ENCODE data around the gene NOP9.
A peak's percentile ranks its signal among the peaks of the same experiment; 100 is the strongest.
"Not testable (repeated sequence)": the region's sequence is repeated elsewhere in the genome, so short reads cannot be mapped to it uniquely, and the experiment has no call there.

The NOP9 gene

DNA sequence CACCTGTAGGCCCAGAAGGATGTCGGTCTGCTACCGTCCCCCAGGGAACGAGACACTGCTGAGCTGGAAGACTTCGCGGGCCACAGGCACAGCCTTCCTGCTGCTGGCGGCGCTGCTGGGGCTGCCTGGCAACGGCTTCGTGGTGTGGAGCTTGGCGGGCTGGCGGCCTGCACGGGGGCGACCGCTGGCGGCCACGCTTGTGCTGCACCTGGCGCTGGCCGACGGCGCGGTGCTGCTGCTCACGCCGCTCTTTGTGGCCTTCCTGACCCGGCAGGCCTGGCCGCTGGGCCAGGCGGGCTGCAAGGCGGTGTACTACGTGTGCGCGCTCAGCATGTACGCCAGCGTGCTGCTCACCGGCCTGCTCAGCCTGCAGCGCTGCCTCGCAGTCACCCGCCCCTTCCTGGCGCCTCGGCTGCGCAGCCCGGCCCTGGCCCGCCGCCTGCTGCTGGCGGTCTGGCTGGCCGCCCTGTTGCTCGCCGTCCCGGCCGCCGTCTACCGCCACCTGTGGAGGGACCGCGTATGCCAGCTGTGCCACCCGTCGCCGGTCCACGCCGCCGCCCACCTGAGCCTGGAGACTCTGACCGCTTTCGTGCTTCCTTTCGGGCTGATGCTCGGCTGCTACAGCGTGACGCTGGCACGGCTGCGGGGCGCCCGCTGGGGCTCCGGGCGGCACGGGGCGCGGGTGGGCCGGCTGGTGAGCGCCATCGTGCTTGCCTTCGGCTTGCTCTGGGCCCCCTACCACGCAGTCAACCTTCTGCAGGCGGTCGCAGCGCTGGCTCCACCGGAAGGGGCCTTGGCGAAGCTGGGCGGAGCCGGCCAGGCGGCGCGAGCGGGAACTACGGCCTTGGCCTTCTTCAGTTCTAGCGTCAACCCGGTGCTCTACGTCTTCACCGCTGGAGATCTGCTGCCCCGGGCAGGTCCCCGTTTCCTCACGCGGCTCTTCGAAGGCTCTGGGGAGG is 11.3 kb downstream of the NOP9 start, which contains the start of gene LTB4R:
Gene LTB4R (plus strand): TSS at position 857 of the 959 bp plus-strand sequence. CDS start 4,150 bp downstream, outside the sequence.
- peak; percentile 75 for DNase-seq

GRCh38 chr14:24311837-24312615 is 12.4 kb downstream of the NOP9 start:
- peak; percentile 24 for DNase-seq

DNA sequence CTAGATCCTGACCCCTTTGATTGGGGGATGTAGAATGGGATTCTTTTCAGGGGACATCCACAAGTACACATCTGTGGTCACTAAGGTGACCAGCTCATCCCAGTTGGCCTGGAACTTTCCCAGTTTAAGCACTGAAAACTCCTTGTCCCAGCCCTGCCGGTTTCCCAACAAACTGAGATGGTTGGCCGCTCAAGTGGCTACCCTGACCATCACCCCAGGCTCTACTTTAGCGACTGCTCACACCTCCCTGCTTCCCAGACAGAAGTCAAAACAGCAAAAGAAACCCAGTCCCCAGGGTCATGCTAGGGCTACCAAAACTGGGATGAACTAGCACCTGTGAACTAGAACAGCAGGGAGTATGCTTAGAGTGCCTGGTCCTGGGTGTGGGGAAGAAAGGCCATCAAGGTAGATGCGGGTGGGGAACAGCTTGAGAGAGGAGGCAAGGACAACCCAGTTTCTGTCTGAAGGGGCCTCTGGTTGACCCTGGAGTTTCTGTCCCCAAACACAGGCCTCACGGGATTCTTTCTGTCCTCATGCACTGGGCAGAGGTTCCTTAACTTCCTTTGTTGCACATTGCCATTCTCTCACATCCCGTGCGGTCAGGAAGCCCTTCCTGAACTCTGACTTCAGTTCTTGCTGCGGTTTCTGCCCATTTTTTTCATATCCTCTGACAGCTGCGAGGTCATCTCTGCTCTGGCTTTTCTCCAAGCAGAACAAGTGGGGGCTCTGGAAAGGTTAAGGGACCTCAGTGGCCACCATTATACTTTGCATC is 13.3 kb downstream of the NOP9 start:
- peak; percentile 55 for DNase-seq

- DNase-seq, result no peak
These were observed 14.3 kb downstream of the NOP9 start for GRCh38 chr14:24313913-24314312.

DNA sequence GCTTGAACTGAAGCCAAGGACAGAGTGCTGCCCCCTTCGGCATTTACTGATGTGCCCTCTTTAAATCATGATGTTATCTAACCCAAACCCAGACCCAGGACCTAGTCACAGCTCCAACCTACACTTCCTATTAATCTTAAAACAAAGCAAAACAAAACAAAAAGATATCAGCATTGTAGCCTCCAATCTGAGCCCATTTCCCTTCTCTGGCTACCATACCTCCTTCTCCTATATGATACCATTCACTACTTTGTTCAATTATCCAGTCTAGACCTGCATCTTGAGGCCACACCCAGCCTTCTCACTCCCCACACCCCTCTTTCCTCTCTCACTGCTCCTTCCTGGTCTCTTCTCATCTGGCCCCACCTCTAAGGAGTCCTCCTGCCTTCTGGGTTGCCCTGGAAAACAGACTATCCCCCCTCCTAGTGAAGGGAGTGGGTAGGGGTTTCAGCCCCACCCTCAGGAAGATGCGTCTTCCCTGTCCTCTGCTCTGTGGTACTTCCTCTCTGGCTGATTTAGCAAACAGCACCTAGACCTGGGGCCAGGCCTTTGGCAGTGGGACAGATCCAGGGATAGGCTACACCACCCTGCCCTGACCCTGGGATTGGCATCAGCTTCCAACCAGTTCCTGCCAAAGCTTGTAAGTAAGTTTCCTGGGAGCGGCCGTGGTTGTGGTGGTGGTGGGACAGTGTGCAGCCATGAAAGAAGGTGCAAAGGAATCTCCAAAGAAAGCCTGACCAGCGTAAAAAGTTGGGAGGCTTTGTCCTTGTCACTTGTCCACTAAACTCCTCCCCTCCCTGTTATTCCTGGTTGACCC is 14.9 kb downstream of the NOP9 start:
- DNase-seq, result no peak

DNA sequence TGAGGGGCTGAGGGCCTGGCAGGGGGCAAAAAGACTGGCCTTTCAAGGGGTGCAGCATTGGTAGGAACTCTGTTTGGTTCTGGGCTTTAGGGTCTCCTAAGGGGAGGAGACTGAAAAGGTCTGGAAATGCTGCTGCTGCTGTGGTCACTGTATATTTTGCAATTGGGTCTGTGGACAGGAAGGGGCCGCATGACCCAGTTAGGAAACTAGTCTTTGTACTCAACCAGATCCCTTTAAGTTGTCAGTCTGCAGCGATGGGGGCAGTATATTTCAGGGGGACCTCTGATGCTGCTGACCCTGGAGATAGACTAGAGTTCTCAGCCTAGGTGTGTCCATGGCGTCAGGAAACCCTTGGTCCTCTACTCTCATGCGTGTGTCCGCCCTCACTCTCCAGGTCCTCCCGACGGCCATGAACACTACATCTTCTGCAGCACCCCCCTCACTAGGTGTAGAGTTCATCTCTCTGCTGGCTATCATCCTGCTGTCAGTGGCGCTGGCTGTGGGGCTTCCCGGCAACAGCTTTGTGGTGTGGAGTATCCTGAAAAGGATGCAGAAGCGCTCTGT is 15.7 kb downstream of the NOP9 start:
- no peak for DNase-seq

GRCh38 chr14:24315807-24316596 is 16.4 kb downstream of the NOP9 start:
- DNase-seq, result no peak

DNA sequence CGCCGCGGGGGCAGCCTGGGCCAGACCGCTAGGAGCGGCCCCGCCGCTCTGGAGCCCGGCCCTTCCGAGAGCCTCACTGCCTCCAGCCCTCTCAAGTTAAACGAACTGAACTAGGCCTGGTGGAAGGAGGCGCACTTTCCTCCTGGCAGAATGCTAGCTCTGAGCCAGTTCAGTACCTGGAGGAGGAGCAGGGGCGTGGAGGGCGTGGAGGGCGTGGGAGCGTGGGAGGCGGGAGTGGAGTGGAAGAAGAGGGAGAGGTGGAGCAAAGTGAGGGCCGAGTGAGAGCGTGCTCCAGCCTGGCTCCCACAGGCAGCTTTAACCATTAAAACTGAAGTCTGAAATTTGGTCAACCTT is 16.9 kb downstream of the NOP9 start:
- no peak for DNase-seq

DNA sequence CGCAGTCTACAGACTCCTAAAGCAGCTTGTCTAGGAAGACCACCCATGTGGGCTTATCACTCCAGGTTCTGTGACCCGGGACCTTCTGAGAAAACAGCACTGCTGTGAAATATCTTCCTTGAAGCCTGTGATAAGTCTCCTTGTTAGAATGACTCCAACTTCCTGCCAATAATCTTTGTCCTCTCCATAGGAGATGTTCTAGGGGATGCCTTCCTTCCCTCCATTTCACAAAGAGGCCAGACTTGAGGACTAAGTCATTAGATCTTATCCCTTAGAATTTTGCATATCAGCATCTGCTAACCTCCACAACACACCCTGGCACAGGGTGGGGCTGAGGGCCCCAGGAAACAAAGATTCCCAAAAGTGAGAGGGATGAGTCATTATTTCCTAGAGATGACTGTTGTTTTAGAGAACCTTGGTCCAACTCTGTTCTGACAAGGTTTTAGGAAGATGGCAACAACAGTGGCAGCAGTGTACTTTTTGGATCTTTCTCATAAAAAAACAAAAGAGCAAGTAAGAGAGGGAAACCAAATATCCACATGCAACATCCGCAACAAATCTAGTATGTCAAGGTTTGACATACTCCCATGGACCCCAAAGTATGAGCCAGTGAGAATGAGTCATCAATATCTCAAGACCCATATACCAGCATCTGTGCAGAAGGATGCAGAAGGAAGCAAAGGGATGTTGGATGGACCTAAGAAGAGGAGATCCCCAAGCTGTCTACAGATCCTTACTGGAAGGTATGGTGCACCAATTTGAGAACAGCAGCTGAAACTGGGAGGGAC is 17.7 kb downstream of the NOP9 start:
- no peak for DNase-seq

GRCh38 chr14:24321212-24321975 is 21.7 kb downstream of the NOP9 start:
- no peak for DNase-seq

DNA sequence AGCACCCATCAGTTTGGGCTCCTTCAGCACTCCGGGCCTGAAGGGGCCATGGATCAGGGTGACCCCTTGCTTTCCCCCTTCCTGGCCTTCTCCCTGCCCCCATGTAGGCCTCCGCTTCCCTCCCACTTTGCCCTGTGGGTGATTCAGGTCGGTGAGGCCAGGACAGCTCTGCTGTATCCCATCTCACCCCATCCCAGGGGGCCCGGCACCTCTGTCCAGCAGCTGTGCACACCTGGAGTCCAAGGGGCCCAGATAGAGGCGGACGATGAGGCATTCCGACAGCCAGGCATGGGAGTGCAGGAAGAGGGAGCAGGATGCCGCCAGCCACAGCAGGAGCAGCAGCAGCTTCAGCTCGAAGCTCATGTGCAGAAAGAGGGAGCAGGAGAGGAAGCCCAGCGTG is 23.0 kb downstream of the NOP9 start:
- DNase-seq, result no peak

DNA sequence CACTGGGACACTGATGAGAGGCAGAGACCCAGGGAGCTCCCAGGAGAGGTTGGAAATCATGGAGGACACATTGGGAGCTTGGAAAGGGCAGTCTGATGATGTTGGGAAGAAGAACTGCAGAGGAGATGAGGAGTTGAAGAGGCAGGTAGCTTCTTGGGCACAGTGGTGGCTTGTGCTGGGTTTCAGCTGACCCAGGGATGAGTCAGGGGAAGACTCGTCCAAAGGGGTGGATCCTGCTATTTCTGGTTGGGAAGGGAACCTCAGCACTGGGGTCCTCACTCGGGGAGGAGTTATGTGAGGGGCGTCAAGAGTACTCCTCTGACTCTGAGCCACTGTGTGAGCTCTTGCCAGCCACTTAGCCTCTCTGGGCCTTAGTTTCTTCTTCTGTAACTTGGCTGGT is 23.7 kb downstream of the NOP9 start:
- no peak for DNase-seq

DNA sequence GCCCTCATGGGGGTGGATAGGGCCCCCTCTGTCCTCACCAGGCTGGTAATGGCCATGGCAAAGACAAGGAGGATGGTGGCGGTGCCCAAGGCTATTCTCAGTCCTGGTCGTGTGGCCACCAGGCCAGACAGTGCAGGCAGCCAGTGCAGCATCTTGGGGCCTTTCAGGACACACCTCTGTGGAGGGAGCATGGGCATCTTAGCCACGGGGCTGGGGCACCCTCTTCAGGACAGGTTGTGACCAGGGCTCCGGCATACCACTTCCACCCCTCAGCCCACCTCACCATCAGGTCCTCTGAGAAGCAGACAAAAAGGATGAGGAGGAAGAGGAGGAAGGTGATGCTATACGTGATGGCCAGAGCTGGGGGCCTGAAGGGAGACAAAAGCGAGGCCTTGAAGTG is 24.4 kb downstream of the NOP9 start:
- DNase-seq, result no peak

DNA sequence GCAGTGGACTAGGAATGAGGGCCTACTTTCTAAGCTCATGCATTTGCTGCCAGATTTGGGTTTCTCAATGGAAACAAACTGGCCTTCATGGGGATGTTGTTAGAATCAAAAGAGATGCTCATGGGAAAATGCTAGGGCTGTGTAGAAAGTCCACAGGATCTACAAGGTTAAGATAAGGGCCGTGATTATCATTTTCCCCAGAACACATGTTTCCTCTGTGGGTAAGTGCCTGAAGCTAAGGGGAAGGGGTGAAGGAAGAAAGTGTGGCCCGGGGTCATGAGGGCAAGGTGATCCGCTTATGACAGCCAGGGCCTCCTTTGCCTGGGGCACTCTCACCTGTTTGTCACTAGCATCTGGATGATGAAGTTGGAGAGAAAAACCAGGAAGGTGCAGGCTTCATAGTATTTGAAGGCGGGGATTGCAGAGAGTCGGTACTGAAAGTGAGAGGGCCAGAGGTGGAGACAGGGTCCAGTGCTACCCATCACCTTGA is 25.4 kb downstream of the NOP9 start:
- DNase-seq, result no peak

GRCh38 chr14:24325963-24326362 is 26.3 kb downstream of the NOP9 start:
- DNase-seq, result no peak

GRCh38 chr14:24327303-24327702 is 27.7 kb downstream of the NOP9 start:
- no peak for DNase-seq

GRCh38 chr14:24327914-24328313 is 28.3 kb downstream of the NOP9 start:
- not testable (repeated sequence) for DNase-seq

DNA sequence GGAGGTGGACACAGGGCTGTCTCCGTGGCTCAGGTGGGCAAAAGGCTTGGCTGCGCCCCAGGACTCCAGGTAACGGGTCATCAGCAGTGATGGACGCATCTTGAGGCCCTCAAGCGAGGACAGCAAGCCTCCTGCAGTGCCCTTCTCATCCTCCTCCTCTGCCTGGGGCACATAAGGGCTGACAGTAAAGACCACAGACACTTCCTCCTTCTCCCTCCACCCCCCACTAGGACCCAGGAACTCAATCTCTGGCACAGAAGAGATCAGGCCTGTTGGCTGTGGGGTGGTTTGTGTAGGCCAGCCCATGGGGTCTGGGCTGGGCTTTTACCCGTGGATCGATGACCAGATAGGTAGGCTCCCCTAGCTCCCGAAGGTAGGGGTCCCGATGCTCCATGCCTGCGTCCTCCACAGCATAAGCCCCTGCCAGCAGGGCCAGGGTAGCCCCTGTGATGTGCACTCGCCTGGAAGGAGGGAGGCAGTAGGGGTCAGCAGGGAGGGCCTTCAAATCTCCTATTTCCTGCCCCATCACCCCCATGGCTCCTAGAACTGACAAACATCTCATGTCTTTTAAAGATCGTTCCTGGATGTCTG is 29.5 kb downstream of the NOP9 start:
- no peak for DNase-seq

DNA sequence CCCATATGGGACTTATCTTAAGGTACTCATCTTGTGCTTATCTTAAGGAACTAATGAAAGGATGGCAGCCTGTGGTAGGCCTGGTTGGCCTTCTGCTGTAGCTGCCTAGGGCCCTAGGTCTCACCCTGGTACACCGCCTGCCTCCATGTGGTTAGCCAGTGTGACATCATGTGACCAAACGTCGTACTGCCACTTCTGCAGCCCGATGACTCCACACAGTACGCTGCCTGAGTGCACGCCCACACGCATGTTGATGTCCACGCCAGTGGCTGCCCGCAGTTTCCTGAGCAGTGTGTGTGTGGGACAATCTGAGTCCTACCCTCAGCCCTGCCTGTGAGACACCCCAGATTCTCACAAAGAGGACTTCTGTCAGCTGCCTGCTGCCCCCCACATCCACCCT is 30.1 kb downstream of the NOP9 start:
- DNase-seq, result peak; percentile 56
